Endothelial cell of umbilical vein (primary cell): ENCODE data around the gene RBM44. TPM values are rescaled to one million over a fixed set of nuclear protein-coding genes. Genes with fewer than 3 reads are reported as not detected.

Experiments used
- BruUV-seq: library from RNA; stranded (reverse); fragments of 400-500 nt; replicated peaks from 2 replicates; lab custom pipeline; 2021; lab: Mats Ljungman, UMichigan
- CTCF ChIA-PET: fragments of 300-600, 350-600 bp; sonication (Branson Sonifier 250); formaldehyde crosslinking; loops from one replicate; lab custom pipeline; 2021; ENCODE audit warnings: antibody characterized with exemption, inconsistent platforms; lab: Charles Lee
- POLR2A ChIA-PET: fragments of 300-600, 350-600 bp; sonication (Branson Sonifier 250); formaldehyde crosslinking; loops from one replicate; lab custom pipeline; 2021; ENCODE audit warnings: antibody characterized with exemption, inconsistent platforms; lab: Charles Lee
- DNase-seq: peaks from one replicate; pipeline ENCODE4 v3.0.0-alpha.2; 2011; ENCODE audit warnings: low read depth, low spot score
- FAIRE-seq: peaks from 2 replicates; lab custom pipeline; 2011; peaks lifted over from hg19 to GRCh38; lab: Jason Lieb, UNC
- H2AFZ ChIP-seq: 2 replicates; pipeline ENCODE4 v1.6.0; 2012; ENCODE audit warnings: low read depth, low read length, control low read depth, inconsistent platforms
- H3K27ac ChIP-seq: 2 replicates; pipeline ENCODE4 v1.5.1; 2011; ENCODE audit warnings: low read depth, mild to moderate bottlenecking, control low read depth, low read length, moderate library complexity; ENCODE audit not compliant: insufficient read depth
- H3K27me3 ChIP-seq, 2 experiments: 2 replicates each; pipeline versions ENCODE4 v1.6.0 to v1.6.1; 2011; ENCODE audit warnings: low read length in 2 of 2, mixed read lengths in 1 of 2; ENCODE audit not compliant: control insufficient read depth in 2 of 2, insufficient read depth in 2 of 2
- H3K36me3 ChIP-seq, 2 experiments: 2 replicates in 1 of 2; 3 replicates in 1 of 2; pipeline ENCODE4 v1.5.1; 2011; ENCODE audit warnings: low read length in 2 of 2, mild to moderate bottlenecking in 1 of 2, moderate library complexity in 1 of 2; ENCODE audit not compliant: control insufficient read depth in 2 of 2, insufficient read depth in 2 of 2; ENCODE audit errors: extremely low read depth in 1 of 2
- H3K4me1 ChIP-seq: 3 replicates; pipeline ENCODE4 v1.5.1; 2011; ENCODE audit warnings: mild to moderate bottlenecking, low read length; ENCODE audit not compliant: control insufficient read depth, insufficient read depth; ENCODE audit errors: extremely low read depth
- H3K4me2 ChIP-seq: 2 replicates; pipeline ENCODE4 v1.6.1; 2011; ENCODE audit warnings: low read length, control low read depth, mixed read lengths; ENCODE audit not compliant: insufficient read depth
- H3K4me3 ChIP-seq, 3 experiments: fragments of 200-600 bp in 1 of 3; sonication (generic), shearing (Covaris generic) in 1 of 3; replicated peaks in 1 of 3; 2 replicates each; pipeline ENCODE4 v1.5.1; 2011 to 2016; ENCODE audit warnings: control low read depth in 3 of 3, low read length in 3 of 3, mild to moderate bottlenecking in 2 of 3, inconsistent platforms in 1 of 3, low read depth in 1 of 3, moderate library complexity in 1 of 3; ENCODE audit not compliant: insufficient read depth in 1 of 3
- H3K79me2 ChIP-seq: 2 replicates; pipeline ENCODE4 v1.6.0; 2012; ENCODE audit warnings: low read length, inconsistent platforms; ENCODE audit not compliant: control insufficient read depth, insufficient read depth
- H3K9ac ChIP-seq: replicated peaks from 2 replicates; pipeline ENCODE3; 2011; ENCODE audit warnings: low read length, control low read depth; ENCODE audit not compliant: insufficient read depth; ENCODE audit errors: extremely low read depth
- H3K9me1 ChIP-seq: replicated peaks from 3 replicates; pipeline ENCODE4 v1.6.0; 2011; ENCODE audit warnings: mild to moderate bottlenecking, low read length; ENCODE audit not compliant: control insufficient read depth, insufficient read depth; ENCODE audit errors: extremely low read depth
- H3K9me3 ChIP-seq: replicated peaks from 2 replicates; pipeline ENCODE4 v1.5.1; 2012; ENCODE audit warnings: low read length, inconsistent platforms; ENCODE audit not compliant: control insufficient read depth, insufficient read depth
- H4K20me1 ChIP-seq: replicated peaks from 2 replicates; pipeline ENCODE3; 2011; ENCODE audit warnings: mild to moderate bottlenecking, low read length; ENCODE audit not compliant: control insufficient read depth, insufficient read depth; ENCODE audit errors: extremely low read depth
- EZH2 ChIP-seq: IDR thresholded peaks from 2 replicates; pipeline ENCODE4 v1.6.1; 2012; ENCODE audit warnings: borderline replicate concordance, low read depth, mild to moderate bottlenecking, moderate library complexity, low read length, inconsistent platforms; ENCODE audit not compliant: severe bottlenecking
- FOS ChIP-seq: IDR thresholded peaks from 2 replicates; pipeline ENCODE4 v1.6.1; 2011; ENCODE audit warnings: mild to moderate bottlenecking, low read length, moderate library complexity, borderline replicate concordance; ENCODE audit not compliant: insufficient read depth
- GATA2 ChIP-seq: IDR thresholded peaks from 2 replicates; pipeline ENCODE4 v1.7.0; 2011; ENCODE audit warnings: low read depth, mild to moderate bottlenecking, moderate library complexity, mixed read lengths, low read length; ENCODE audit not compliant: insufficient read length, insufficient read depth
- JUN ChIP-seq: IDR thresholded peaks from 2 replicates; pipeline ENCODE4 v1.6.1; 2011; ENCODE audit warnings: borderline replicate concordance, low read depth; ENCODE audit not compliant: insufficient read length, insufficient read depth
- MAX ChIP-seq: IDR thresholded peaks from 2 replicates; pipeline ENCODE4 v1.6.1; 2011; ENCODE audit not compliant: insufficient read depth, insufficient read length
- MYC ChIP-seq: IDR thresholded peaks from one replicate; pipeline ENCODE4 v1.6.1; 2011; ENCODE audit warnings: mild to moderate bottlenecking, low read depth, low read length
- POLR2A ChIP-seq: IDR thresholded peaks from 2 replicates; pipeline ENCODE4 v1.6.1; 2012; ENCODE audit warnings: low read depth, mild to moderate bottlenecking, control low read depth, low read length
- POLR2AphosphoS5 ChIP-seq: IDR thresholded peaks from 2 replicates; pipeline ENCODE4 v1.6.1; 2012; ENCODE audit warnings: low read depth, mild to moderate bottlenecking, control low read depth, low read length, moderate library complexity; ENCODE audit not compliant: insufficient read depth
- dilution Hi-C: fragments of 300-500 bp; cut with MboI; formaldehyde crosslinking; loops from one replicate; pipeline ENCODE4 v1.15.0; 2019; ENCODE audit warnings: low sequenced_read_pairs; ENCODE audit not compliant: extremely low pct_ligation_motif_present
- intact Hi-C: fragments of 100-400 bp; cut with micrococcal nuclease; formaldehyde crosslinking; loops from one replicate; pipeline ENCODE4 v1.10.0; 2022
- polyA plus RNA-seq, 4 experiments: library from polyadenylated mRNA; depleted of rRNA in 3 of 4; stranded (reverse) in 3 of 4; unstranded in 1 of 4; fragments of >200 nt; gene quantifications; 2 replicates each; pipeline versions ENCODE4 v1.2.1 to v1.2.3, GENCODE V29; 2011 to 2012; ENCODE audit warnings: missing spikeins in 1 of 4
- total RNA-seq: library from RNA; stranded (reverse); gene quantifications from 2 replicates; pipeline ENCODE4 v1.2.3, GENCODE V29; 2021
- TF ChIP-seq, protein P1 (sequence below), 2 donors: IDR thresholded peaks; 1 replicate in 1 of 2; 2 replicates in 1 of 2; pipeline ENCODE4 v1.5.1; 2011; ENCODE audit warnings: low read length in 2 of 2, mild to moderate bottlenecking in 2 of 2, moderate library complexity in 2 of 2, control low read depth in 1 of 2, inconsistent platforms in 1 of 2, low read depth in 1 of 2; ENCODE audit not compliant: insufficient read depth in 1 of 2; ENCODE audit errors: extremely low read depth in 1 of 2

The RBM44 gene
- total and polyA plus RNA-seq, 2 donors (not counting 3 experiments of a cell fraction or from before 2014, with no cell fraction given), result 0.14 to 0.53 TPM

- dilution Hi-C loops (no loop called here), intact Hi-C loops (no loop called here)
- BruUV-seq, result no TSS peak
- TF ChIP-seq FOS (no peak), MAX (no peak), EZH2 (no peak), JUN (no peak), POLR2AphosphoS5 (no peak), POLR2A (no peak), GATA2 (no peak), MYC (no peak)
- TF ChIP-seq, protein P1, sequence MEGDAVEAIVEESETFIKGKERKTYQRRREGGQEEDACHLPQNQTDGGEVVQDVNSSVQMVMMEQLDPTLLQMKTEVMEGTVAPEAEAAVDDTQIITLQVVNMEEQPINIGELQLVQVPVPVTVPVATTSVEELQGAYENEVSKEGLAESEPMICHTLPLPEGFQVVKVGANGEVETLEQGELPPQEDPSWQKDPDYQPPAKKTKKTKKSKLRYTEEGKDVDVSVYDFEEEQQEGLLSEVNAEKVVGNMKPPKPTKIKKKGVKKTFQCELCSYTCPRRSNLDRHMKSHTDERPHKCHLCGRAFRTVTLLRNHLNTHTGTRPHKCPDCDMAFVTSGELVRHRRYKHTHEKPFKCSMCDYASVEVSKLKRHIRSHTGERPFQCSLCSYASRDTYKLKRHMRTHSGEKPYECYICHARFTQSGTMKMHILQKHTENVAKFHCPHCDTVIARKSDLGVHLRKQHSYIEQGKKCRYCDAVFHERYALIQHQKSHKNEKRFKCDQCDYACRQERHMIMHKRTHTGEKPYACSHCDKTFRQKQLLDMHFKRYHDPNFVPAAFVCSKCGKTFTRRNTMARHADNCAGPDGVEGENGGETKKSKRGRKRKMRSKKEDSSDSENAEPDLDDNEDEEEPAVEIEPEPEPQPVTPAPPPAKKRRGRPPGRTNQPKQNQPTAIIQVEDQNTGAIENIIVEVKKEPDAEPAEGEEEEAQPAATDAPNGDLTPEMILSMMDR (IDR thresholded peaks at IDR 0.05; ENCODE audit: extremely low read depth in 1 of 2, insufficient read depth in 1 of 2, low read depth in 1 of 2, low read length in 2 of 2), result no peak
- H3K27ac ChIP-seq, result no peak overlapping the region
- FAIRE-seq, result no peak
- no peak overlapping the region for H3K9ac ChIP-seq
- ChIA-PET POLR2A (no interaction called here), CTCF (no interaction called here)
- no peaks in the 10 kb centered on the region for H3K36me3 ChIP-seq
- H3K4me3 ChIP-seq, result no peak overlapping the region
- no peaks in the 10 kb centered on the region for H4K20me1 ChIP-seq
- no peaks in the 10 kb centered on the region for H3K4me1 ChIP-seq
- no peaks in the 10 kb centered on the region for H3K9me3 ChIP-seq
- no peaks in the 10 kb centered on the region for H3K9me1 ChIP-seq
- no peaks in the 10 kb centered on the region for H3K79me2 ChIP-seq
- H3K4me2 ChIP-seq, result no peak overlapping the region
- no peak for DNase-seq
- H3K27me3 ChIP-seq, result no peaks in the 10 kb centered on the region
- H2AFZ ChIP-seq, result no peak overlapping the region
Observed at GRCh38 chr2:237874585-237875161, 76.1 kb downstream of the RBM44 start.
